ENCODE data around the gene PPIC.

DNA sequence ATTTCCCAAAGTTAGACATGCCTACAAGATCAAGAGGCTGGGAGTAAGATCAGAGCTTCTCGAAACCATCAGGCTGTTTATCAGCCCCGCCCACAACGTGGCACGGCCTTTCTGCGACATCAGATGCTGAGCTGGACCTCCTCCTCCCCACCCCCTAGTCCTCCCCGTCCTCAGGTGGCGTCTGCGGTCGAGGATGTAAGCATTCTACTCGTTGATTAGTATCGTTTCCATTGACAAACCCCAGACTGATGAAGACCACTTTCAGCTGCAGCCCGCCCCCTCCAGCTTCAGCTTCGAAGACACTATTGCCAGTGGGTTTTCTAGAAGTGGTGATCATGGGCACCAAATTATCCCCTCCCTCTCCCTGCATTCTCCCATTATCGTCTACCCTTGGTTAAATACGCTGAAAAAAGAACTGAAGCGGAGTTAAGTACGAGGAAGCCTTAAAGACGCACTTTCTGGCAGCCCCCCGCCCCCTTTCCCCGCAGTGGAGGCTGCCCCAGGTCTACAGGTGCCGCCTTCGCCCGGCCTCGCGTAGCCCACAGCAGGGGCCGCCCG lies 1.1 kb downstream of the PPIC start:
- TF ChIP-seq, protein P1, sequence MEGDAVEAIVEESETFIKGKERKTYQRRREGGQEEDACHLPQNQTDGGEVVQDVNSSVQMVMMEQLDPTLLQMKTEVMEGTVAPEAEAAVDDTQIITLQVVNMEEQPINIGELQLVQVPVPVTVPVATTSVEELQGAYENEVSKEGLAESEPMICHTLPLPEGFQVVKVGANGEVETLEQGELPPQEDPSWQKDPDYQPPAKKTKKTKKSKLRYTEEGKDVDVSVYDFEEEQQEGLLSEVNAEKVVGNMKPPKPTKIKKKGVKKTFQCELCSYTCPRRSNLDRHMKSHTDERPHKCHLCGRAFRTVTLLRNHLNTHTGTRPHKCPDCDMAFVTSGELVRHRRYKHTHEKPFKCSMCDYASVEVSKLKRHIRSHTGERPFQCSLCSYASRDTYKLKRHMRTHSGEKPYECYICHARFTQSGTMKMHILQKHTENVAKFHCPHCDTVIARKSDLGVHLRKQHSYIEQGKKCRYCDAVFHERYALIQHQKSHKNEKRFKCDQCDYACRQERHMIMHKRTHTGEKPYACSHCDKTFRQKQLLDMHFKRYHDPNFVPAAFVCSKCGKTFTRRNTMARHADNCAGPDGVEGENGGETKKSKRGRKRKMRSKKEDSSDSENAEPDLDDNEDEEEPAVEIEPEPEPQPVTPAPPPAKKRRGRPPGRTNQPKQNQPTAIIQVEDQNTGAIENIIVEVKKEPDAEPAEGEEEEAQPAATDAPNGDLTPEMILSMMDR (IDR thresholded peaks at IDR 0.05; ENCODE audit: poor library complexity): no peak
- no peak for TF ChIP-seq EZH2 (IDR thresholded peaks at IDR 0.05; ENCODE audit: borderline replicate concordance)
- no peak for TF ChIP-seq EZH2phosphoT487 (IDR thresholded peaks at IDR 0.05; ENCODE audit: low read depth, severe bottlenecking, unreplicated experiment)
